Stimulated activated CD8-positive, alpha-beta memory T cell treated with anti-CD3 and anti-CD28 coated beads, Interleukin-4, amount 100 ng/mL, for 1 hour (primary cell): ENCODE data around the gene SAMMSON.

Experiments used
- DNase-seq, 2 donors: peaks; one replicate each; pipeline ENCODE4 v3.0.0-alpha.2; 2020; ENCODE audit warnings: low read depth in 2 of 2, low spot score in 1 of 2

The SAMMSON gene

GRCh38 chr3:69999140-70000027 is at the start of gene SAMMSON:
TSS of gene SAMMSON (plus strand) at chr3:69999733.
- DNase-seq: no peak

GRCh38 chr3:69951616-69952015 is 47.9 kb upstream of the SAMMSON start:
- no peak for DNase-seq

- no peak for DNase-seq
Measured at GRCh38 chr3:69959581-69959980, 40.0 kb upstream of the SAMMSON start.

DNA sequence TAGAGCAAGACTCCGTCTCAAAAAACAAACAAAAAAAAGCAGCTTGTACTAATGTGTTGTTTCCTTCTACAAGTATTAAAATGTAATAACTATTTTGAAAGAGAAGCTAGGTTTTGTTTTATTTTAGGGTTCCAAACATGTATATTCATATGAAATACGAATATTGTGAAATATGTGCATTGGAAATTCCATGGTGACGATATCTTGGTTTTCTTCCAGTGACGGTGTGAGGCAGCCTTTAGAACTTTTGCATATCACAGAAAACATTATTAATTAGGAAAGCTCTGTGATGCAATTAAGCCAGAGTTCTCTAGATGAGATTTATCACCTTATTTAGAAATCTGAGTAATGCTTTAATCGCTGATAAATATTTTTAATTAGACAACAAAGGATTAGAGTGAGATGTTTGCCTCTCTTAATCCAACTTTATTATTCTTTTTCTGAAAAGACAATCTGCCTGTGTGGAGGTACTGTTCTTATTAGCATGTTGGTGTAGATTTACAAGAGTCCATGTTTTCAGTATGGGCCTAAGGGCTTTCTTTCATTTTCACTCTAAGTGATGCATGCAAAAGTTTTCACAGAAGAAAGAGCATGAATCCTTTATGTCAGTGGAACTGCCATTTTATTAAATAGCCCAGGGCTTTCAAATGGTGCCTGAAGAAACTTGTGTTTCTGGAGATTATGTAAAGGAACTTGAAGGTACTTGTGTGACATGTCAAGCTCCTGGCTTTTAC is 37.7 kb upstream of the SAMMSON start:
- DNase-seq: no peak

DNA sequence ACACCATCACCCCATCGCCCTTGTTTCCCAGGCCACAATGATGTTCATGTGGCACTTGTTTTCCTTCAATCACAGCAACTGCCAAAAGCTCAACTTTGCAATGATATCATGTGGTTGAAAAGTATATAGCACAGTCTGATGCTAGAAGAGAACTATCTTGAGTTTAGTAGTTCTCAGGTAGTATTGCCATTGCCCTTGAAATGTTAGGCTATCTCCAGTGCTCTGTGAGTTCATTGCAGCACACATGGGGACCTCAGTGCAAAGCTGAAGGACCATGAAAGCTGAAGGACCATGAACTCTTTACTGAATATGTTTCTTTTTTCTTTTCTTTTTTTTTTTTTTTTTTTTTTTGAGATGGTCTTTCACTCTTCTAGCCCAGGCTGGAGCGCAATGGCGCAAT is 35.9 kb upstream of the SAMMSON start:
- DNase-seq: no peak

GRCh38 chr3:69967156-69967555 is 32.4 kb upstream of the SAMMSON start:
- no peak for DNase-seq

- DNase-seq: no peak
Measured at GRCh38 chr3:69970827-69971226, 28.7 kb upstream of the SAMMSON start.

GRCh38 chr3:69972672-69973071 is 26.9 kb upstream of the SAMMSON start:
- DNase-seq: no peak

- DNase-seq: no peak
Measured at GRCh38 chr3:69976021-69976420, 23.5 kb upstream of the SAMMSON start.

DNA sequence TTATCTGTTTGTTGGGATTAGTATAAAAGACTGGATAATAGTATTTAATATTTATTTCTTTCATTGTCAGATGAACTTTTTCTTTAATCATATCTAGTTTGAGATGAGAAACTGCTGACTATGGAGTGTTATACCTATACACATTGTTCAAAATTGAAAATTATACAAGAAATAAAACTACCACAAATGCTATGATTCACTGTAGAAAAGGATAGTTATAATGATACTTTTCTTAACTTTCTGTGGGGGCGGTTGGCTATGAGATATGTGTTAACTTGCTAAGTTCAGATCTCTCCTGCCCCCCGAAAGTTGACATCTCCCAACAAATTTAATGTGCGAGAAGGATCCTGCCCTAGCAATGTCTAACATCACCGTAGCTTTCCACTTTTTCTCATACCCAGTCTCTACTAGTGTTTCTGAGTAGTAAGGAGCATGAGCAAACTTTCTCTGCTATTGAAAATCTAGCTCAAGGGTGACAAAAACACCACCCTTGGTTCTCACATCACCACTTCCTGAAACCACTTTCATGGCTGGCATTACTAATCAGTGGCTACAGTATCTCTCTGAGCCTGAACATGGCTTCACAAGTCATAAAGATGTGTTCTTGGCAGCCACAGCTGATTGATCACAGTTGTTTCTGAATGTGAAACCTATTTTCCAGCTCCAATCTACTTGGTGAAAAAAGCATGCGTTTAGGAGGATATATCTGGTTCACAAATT is 15.8 kb upstream of the SAMMSON start:
- no peak for DNase-seq

GRCh38 chr3:69985266-69985665 is 14.3 kb upstream of the SAMMSON start:
- no peak for DNase-seq

DNA sequence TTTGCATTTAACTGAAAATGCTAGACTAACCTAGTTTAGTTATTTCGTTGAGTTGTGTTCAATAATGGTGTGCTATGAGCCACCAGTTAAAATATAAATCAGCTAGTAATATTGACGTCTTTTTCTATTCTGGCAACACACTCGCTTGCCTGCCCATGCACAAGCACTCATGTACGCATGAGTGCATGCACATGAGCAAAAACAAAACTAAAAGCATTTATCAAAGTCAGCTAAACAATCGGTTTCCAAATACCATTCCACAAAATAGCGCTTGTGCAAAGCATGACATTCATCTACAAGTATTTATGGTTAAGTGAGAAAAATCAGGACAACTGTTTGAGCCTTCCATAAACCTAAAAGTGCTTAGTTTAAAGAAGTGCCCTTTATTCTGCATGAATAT is 13.1 kb upstream of the SAMMSON start:
- no peak for DNase-seq

- DNase-seq: no peak
Measured at GRCh38 chr3:69987833-69988232, 11.7 kb upstream of the SAMMSON start.

DNA sequence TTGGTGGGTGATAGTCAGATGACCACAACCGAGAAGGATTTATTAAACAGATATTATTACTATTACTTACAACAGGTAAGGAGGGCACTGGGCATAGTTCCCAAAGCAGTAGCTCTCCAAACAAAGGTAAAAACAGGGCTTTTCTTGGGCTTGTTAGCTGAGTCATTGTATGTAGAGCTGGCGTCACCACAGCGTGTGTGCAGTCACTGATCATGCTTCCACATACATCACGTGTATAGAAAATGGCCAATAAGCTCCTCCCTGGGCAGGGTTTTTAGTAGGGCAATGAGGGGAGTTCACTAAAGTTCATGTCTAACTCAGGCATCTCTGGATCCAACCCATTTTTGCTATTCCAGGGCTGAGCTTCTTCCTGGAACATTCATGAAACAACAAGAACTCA is 5.8 kb upstream of the SAMMSON start:
- no peak for DNase-seq

- no peak for DNase-seq
Measured at GRCh38 chr3:69994919-69995318, 4.6 kb upstream of the SAMMSON start.

DNA sequence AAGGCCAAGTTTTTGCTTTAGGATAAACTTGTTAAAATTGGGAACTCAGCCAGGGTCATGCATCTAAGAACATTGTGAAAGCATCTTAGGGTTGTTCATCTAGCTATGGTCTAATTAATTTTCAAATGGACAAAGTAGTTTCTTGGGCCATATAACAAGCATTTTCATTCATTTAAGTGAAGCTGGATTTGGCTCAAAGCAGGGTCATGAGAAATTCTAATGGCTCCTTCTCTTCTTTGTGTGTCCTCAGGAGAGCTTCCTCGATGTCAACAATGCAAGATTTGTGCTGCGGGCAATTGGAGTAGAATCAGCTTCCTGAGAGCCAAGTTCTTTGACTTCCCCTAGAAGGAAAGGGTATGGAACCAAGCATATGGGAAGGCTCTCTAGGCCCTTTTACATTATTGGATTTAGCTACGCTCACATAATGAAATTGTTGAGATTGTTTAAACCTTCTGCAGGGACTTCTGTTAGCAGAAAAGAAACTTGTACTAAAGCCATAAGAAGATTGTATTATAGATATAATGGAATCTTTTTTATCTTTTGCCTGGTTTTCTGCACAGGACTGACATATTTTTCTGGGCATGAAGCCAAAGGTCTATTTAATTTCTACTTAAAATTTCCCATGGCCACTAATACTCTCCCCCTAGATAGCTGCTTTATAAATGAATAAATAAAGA is 1.8 kb upstream of the SAMMSON start:
- DNase-seq: no peak

DNA sequence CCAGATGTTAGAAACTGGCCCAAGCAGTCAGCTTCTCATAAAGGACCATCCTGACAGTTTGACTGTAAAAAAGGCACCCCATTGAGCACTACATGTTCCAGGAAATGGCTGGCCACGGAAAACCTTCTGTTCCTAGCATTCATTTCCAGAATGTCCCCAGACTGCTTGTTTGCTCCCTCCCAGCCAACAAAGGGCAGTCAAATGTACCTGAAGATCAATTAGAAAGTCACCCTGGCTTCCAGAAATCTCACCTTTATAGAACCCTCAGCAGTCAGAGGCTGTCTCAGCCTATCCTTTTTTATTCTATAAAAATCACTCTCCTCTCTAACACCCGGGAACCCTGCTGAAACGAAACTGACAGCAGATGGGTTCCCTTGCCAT is 784 bp upstream of the SAMMSON start:
- no peak for DNase-seq

GRCh38 chr3:70000028-70000410 is 486 bp downstream of the SAMMSON start:
- no peak for DNase-seq

- DNase-seq: no peak
Measured at GRCh38 chr3:70000563-70001081, 1.1 kb downstream of the SAMMSON start.

DNA sequence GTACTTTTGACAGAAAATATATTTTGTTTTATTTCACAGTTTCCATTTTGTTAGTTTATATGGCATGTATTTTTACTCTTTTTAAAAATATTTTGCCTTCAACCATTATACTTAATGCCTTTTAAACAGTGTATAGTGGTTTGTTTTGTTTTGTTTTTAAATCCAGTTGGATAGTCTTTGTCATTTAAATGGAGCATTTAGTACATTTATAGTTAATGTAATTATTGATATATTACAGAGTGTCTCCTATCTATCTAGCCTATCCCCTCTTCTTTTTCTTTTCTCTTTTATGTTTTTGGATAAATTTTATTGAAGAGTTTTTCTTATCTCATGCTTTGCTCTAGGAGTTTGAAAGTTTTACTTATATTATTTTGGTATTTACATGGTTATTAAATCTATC is 3.6 kb downstream of the SAMMSON start:
- no peak for DNase-seq

GRCh38 chr3:70006089-70006488 is 6.6 kb downstream of the SAMMSON start:
- DNase-seq: no peak
